Raji (cell line): ENCODE measurements around the gene ARHGEF12.

ENCODE experiments used
- POLR2A ChIP-seq: IDR thresholded peaks from 2 replicates; pipeline ENCODE4 v1.6.1; 2011; ENCODE audit warnings: low read depth, low read length, control low read depth; ENCODE audit not compliant: insufficient read depth

ARHGEF12 gene

DNA sequence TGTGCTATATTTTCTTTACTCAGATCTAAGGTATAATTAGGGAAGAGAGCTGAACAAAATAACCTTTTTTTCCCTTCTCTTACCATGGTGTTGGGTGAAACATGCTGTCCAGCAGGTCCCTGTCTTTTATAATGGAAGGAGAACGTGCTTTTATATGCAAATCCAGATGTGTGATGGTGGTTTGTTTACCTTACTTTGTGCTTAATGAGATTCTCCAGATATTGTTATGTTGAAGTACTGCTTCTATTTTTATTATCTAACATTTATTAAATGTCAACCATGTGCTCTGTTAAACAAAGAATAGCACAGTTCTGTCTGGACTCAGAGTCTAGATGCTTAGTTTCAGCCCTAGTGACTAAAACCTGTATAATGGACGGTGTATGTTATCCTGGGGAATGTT lies 165.2 kb downstream of the ARHGEF12 start:
- no peak for TF ChIP-seq POLR2A

DNA sequence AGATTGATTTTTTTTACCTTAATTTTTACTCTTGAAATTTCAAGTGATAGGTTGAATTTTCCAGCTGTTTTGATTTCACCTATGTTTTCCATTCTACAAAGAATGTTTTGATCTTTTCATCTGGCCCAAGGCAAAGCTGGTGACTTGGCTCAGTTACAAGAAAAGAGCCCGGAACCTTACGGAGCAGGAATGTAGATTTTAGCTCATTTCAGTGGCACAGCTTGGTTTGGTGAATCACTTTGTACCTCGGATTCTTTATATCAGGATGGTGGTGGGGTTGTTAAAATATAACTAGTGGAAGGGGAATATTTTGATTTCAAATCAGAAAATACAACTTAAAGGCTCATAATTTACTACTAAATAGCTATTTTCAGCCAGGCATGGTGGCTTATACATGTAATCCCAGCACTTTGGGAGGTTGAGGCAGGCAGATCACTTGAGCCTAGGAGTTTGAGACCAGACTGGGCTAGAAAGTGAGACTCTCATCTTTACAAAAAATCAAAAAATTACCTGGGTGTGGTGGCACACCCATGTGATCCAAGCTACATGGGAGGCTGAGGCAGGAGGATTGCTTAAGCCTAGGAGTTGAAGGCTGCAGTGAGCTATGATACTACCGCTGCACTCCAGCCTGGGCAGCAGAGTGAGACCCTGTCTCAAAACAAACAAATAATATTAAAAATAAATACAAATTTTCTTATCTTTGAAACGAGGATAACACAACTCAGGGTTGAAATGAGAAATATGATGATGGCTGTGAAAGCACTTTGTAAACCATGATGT lies 166.0 kb downstream of the ARHGEF12 start:
- no peak for TF ChIP-seq POLR2A

DNA sequence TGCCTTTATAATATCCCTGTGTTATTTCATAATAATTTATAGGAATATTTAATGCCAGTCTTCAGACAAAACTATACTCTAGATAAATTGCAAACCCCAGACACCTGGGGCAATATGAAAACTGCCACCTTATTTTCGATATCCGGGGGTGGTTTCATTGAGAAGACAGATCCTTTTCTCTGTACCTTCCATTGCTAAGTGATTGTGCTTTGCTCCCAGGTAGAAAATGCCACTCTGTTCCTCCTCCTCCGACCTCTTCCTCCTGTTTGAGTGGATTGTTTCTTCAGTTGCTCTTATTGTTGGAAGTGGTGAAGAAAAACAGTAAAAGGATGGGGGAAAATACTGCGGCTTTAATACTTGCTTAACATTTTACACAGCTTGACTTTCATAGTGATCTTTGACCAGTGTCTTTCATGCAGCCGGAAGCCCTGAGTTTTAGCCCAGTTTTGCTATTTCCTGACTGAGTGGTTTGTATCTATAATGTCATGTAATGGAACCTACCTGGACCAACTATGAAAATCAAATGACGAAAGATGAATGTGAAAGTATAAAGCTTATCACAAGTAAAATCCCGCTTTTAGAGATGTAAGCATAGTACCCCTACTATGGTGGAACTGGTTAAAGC lies 169.7 kb downstream of the ARHGEF12 start:
- TF ChIP-seq POLR2A = no peak

DNA sequence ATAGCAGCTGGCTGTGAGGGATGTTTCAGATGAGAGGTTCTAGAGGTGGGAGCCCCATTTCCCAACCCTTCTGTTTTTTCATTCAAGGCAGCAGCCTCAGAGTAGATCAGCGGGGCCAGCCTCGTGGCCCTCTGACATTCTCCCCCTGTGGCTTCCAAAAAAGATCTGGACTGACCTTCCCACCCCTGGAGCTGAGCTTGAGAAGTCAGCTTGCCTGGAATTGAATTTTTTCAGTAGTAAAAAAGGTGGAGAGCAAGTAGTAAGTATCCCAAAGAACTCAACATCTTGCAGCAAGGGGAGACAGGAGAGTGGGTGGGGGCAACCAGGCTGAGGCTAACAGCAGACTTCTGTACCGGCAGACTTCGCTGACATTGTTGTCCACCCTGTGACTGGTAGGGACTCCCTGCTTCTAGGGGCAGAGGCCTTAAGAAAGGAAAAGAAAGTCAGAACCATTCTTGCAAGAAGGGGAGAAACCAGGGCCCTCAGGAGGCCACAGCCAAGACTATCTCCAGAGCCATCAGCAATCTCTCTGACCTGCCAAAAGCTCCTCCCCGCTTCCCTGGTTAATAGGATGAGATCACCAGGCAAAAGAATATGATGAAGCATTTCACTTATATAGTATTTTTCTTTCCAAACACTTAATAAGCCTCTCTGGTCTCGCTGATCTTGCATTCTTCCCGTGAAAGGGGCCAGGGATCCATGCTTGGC lies 173.3 kb downstream of the ARHGEF12 start:
- no peak for TF ChIP-seq POLR2A

DNA sequence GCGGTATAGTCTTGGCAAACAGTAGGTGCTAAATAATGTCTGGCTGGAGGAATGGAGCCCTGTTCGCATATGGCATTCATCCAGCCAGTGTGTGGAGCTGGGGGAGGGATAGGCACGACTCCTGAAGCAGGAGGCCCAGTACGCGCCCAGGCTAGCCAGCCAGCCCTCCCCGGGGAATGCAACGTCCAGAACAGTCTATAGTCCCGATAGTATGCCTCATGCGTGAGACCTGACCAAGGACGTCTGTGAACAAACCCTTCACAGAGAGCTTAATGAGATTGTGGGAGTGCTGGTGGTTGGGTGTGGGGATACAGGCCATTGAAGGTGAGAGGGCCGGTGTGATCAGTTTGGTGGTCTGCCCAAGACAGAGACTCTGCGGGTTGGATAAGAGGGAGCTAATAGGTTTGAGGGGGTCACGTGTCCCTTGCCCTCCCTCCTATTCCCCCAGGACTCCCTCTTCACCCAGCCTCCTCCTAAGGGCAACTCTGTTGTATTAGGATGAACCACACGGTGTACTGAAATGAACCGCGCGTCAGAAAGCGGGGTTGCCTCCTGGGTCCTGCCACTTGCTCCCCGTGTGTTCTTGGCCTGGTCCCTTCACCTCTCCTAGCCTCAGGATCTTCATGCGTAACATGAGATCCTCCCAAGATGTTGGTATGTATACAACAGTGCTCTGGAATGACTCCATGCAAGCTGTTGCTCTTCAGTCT lies 174.3 kb downstream of the ARHGEF12 start:
- no peak for TF ChIP-seq POLR2A

DNA sequence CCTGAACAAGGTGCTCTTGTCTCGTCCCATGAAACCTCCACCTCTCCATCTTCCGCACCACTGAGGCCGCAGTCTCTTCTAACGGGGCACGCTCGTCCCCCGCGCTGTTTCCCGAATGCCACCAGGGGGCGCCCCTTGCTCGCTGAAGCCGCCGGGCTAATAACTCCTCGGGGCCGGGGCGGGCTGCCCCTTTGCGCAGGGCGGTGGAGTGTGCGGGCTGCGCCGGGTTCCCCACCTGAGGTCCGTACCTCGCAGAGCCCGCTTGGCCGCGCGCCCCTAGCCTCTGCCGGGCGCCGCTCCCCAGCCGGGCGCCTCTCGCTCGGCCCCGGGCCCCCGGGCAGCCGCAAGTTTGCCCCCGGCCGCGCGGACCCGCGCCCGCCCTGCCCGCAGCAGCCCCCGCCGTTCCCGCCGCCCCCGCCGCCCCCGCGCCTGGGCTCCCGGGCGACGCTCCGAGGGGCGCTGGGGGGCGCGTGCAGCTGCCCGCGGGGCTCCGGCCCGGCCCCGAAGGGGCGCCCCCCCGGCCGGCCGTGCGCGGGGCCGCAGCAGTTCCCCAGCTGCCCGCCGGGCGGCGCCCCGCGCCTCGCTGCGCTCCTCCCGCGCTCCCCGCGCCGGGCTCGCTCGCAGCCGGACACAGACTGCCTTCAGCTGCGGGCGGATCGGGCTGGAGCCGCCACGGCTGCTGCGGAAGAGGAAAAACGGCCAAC lies 175.1 kb downstream of the ARHGEF12 start, which contains the start of gene GRIK4:
Gene GRIK4, plus strand, starts transcription at position 633 of the 704 bp plus-strand sequence. CDS start 148,571 bp downstream, outside the sequence.
- TF ChIP-seq POLR2A = no peak

DNA sequence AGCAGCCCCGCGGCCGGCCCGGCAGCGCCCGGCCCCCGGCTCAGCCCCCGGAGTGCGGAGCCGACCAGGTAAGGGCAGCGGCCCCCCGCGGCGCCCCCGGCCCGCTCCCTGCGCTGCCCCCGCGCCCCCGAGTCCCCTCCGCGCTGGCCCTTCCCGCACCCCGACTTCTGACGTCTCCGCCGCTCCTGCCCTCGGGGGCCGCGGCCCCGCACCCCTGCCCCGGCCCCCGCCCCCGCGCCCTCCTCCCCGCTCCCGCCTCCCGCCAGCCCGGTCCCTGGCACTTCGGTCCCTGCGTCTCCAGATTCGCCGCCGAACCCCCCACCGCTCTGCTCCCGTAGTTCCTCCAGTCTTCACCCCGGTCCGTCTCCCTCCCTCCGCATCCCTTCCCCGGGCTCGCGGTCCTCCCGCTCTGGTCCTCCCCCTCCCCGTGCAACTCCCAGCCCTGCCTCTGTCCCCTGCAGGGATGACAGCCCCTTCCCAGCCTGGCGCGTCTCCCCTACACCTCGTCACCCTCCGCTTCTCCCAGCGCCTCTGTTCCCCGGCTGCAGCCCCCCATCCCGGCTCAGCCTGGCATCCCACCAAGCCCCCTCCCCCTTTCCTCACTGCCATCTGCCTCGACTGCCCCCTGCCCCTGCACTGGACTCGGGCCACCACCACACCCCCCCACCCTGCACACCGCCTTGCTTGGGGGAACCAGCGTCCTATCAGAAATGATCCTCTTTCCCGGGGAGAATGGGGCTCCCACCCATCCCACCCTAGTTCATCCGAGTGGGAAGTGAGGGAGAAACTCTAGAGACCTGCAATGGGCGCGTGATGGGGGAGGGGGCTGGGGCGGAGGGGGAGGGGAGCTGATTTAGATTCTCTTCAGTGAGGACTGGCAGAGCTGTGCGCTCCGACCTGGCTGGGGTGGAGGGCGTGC lies 175.9 kb downstream of the ARHGEF12 start:
- no peak for TF ChIP-seq POLR2A

DNA sequence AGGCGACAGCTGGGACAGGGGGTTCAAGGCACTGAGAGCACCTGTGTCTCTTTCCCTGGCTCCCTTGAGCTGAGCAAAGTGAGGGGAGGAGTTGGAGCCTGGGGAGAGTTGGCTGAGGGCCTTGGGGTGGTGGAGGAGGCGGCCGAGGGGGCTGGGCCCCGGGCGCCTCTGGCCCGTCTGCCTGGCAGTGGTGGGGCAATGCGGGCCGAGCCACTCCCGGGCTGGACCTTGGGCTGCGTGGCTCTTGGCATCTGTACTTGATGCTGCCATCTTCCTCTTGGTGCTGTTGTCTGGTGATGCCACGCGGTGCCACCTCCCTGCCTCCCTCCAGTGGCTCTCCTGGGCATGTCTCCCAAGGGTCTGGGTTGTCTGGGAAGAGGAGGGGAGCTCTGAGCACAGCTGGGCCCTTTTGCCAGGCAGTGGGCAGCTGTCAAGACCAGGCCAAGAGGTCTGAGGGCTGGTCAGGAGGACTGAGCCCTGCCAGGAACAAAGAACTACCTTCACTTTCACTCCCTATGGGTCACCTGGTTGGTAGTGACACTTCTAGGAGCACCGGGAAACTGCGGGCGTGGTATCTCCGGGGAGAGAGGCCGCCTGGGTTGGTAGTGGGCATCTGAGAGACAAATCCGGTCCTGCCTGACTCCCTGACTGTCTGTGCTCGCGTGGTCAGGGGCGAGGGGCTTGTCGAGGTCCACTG lies 176.7 kb downstream of the ARHGEF12 start:
- TF ChIP-seq POLR2A = no peak

DNA sequence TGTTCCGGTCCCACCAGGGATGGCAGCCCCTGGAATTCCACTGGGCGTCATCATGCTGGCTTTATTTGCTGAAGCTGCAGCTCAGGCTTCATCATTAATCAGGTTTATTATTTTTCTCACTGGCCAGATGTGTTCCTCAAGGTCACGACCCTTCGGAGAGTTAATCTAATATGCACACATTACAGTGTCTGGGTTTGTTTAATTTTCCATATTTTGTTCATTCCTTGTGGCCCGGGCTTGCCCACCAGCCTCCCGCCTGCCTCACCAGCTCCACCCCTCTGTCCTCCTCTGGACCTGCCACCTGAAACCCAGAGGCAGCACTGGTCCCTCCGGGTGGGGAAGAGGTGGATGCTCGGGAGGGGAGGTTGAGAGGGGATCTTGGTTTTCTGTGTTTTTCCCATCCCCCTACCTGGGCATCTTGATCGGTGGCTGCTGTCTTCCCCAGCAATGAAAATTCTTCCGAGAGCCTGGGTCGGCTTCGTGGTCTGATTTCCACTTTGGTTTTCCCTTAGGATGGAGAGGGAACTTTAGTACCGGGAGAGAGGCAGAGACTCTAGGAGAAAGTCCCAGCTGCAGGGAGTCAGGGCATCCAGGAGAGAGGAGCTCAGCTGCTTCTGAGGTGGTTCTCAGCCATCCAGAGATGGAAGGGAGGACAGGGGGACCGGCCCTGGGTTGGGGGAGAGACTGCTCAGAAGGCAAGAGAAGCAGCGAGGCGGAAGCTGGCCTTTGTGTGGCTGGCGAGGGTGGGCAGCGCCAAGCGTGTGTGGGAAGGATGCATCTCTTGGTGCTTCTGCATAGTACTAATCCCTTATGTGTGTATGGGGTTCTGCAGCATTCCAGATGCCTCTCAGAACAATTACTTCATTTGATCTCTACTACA lies 177.5 kb downstream of the ARHGEF12 start:
- TF ChIP-seq POLR2A = no peak

DNA sequence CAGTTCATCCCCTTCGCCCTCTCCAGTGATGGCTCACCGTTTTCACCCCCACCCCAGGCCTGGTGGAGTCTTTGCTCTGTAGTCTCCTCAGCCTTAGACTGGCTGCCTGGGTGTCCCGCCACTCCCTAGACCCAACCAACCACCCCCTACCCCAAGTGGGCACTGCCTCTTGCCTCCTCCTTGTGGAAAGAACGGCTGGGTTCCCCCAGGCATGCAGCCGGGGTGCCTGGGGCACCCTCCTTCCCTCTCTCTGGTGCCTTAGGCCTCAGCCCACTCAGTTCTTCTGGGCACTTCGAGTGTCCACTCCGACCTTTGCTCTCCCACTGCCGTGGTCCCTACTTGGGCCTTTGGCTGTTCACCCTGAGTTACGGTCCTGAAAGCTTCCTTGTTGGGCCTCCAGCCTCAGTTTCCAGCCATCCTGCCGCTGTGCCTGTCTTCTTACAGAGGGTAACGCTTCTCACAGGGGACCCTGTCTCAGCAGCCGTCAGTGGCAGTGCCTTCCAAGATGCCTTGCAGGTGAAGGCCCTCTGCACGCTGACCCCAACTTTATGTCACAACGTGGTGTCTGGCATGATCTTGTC lies 178.4 kb downstream of the ARHGEF12 start:
- no peak for TF ChIP-seq POLR2A

DNA sequence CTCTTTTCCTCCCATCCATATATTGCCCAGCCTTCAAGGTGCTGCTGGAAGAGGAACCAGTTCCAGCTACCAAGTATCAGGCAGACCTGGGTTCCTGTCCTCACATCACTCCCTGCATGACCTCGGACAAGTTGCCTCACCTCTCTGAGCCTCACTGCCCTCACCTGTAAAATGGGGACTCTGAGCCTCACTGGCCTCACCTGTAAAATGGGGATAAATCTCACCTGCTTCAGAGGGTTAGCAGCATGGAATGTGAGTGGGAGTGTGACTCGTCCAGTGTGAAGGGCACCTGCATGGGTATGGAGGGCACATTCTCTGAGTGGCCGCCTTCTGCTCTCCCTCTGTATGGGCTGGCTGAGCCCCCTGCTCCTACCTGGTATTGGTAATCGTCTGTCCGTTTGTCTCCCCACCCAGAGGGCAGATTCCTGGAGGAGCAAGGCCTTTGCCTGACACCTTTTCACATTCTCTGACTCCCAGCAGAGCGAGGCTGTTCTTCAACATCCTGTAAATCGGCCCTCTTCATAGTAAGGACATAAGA lies 179.0 kb downstream of the ARHGEF12 start:
- no peak for TF ChIP-seq POLR2A
